Stimulated activated CD8-positive, alpha-beta memory T cell treated with anti-CD3 and anti-CD28 coated beads, Interleukin-12 subunit alpha, Interleukin-12 subunit beta, amount 100 ng/mL, for 24 hours (primary cell): ENCODE measurements around the gene YTHDC2.
"Not testable (repeated sequence)": the region's sequence is repeated elsewhere in the genome, so short reads cannot be mapped to it uniquely, and the experiment has no call there.

Source experiments
- DNase-seq: peaks from one replicate; pipeline ENCODE4 v3.0.0-alpha.2; 2020; ENCODE audit errors: extremely low read depth

The YTHDC2 gene

DNA sequence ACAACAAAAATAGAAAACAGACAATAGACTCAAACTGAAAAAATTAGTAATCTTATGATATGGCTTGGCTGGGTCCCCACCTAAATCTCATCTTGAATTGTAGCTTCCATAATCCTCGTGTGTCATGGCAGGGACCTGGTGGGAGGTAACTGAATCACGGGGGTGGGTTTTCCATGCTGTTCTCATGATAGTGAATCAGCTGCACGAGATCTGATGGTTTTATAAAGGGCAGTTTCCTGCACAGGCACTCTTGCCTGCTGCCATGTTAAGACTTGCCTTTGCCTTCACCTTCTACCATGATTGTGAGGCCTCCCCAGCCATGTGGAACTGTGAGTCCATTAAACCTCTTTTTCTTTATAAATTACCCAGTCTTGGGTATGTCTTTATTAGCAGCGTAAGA, 89.8 kb downstream of the YTHDC2 start:
- DNase-seq, result not testable (repeated sequence)

DNA sequence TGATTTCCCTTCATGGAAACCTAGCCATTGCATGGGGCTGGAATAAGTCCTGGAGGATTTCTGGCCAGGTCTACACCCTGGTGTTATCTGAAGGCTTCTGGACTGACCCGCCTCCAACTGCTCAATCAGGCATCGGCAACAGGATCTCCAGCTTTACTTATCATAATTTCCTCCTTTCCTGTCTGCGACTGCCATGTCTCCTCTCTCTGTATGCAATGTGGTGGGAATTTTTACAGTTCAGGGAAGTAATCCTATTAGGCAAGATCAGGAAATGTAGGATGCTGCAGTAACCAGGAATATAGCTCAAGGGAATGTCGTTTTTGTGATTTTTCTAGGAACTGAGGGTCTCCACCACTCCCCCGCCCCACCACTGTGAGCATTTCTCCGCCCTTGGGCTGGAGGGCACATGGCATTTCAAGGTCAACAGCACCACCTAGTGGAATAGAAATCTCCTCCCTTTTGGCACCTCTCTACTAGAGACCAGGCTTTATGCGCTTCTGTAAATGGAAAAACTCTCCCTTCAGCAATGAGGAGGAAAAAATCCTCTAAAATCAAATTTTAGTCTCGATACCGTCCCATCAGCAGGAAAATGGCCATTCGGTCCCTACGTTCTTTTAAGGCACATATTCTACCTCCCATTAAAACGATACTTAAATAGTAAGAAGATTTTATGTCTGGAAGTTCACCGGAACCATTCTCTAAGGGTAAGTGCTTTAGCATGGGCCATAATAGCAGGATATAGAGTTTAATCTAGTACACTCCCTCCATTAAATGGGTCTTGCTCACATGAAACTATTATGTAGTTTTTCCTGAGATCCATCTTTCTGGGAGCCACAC, 93.0 kb downstream of the YTHDC2 start:
- peak; percentile 1 for DNase-seq

DNA sequence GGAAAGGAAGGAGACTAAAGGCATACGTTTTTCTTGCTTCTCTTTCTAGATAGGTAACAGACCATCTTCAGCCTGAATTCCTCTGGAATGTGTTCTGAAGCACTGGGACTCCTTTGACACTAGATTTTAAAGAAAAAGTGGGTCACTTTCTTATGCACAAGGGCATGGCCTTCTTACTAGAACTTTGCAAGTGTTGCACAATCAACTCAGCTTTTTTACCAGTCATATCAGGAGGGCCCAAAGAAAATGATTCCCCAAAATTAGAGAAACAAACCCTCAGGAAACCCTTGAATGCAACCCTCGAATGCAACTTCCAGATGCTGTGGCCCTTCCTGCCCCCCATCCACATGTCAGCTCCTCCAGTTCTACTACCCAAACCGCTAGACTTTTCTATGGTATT, 93.9 kb downstream of the YTHDC2 start:
- DNase-seq, result no peak

DNA sequence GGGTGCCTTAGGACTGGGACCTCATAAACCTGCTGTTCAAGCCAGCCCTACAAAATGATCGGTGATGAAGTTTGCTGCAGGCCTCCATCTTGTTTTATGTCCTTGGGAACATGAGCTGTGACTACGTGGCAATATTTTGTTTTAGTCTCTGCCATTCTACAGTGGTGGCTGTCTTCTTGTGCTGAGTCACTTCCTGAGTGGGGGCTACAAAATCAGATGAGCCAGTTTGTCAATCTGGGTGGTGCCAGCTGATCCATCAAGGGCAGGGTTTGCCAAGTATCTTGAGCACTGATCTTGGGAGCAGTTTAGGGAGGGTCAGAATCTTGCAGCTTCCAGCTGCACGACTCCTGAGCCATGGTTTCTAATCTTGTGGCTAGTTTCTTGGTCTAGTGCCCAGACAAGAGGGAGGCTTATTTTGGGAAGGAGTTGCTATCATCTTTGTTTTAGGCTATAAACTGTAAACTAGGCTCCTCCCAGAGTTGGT, 94.7 kb downstream of the YTHDC2 start:
- no peak for DNase-seq

DNA sequence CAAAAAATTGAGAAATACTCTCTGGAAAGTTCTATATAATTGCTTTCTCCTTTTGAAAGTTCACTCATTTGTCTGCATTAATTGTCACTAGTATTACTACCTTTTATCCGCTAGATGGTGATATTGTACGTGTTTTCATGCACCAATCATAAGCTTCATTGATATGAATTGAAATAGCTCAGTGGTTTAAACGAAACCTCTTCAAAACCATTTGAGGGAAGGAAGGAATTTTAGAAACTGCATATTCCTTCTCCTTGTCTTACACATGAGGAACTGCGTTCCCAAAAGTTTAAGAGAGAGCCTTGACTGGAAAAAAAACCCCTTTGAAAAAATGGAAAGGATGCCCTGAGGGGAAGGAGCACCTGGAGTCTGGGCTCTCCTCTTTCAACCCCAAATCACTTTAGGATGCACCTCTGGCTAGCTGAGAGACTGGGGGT, 98.6 kb downstream of the YTHDC2 start:
- DNase-seq, result no peak

DNA sequence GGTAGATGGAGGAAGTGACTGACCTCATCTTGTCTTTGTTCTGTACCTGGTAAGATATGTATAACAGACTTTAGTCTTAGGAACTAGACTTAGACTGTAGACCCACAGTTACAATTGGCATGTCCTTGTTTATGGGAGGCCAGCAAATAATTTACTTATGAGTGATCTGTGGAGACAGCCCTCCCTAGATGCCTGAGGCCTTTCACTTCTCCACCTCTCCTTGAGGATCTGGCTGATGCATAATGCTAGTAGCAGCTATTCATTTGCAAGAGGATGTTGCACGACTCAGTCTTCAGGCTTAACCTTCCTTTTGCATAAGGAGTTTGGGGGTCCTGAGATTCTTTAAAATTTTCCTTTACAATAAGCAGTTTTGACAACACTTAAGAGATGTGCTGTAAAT, 100.7 kb downstream of the YTHDC2 start:
- DNase-seq, result no peak

DNA sequence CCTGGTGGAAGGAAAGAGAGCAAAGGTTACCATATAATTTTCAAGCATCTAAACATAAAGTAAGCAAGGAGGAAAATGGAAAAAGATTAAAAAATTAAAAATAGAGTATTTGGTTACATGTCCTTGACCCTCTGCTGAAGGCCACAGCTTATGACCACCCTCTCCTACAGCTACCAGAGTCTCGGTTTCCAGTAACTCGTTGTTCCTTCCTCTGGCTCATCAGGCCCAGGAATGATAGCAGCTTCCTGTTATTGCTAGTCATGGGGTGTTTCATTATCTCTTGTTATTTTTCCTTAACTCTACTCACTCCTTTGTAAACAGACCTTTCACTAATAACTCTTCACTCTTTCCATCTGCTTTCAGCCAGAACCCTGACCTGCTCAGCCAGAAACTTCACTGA, 102.2 kb downstream of the YTHDC2 start:
- DNase-seq, result no peak

DNA sequence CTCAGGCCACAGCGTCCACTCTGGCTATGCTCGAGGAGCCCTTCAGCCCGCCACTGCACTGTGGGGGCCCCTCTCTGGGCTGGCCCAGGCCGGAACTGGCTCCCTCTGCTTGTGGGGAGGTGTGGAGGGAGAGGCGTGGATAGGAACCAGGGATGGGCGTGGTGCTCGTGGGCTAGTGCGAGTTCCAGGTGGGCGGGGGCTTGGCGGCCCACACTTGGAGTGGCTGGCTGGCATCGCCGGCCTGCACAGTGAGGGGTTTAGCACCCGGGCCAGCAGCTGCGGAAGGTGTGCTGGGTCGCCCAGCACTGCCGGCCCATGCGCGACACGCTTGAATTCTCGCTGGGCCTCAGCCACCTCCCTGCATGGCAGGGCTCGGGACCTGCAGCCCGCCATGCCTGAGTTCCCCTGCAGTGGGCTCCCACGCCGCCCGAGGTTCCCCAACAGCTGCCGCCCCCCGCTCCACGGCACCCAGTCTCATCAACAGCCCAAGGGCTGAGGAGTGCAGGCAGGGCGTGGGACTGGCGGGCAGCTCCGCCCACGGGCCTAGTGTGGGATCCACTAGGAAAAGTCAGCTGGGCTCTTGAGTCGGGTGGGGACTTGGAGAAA, 103.8 kb downstream of the YTHDC2 start:
- no peak for DNase-seq

DNA sequence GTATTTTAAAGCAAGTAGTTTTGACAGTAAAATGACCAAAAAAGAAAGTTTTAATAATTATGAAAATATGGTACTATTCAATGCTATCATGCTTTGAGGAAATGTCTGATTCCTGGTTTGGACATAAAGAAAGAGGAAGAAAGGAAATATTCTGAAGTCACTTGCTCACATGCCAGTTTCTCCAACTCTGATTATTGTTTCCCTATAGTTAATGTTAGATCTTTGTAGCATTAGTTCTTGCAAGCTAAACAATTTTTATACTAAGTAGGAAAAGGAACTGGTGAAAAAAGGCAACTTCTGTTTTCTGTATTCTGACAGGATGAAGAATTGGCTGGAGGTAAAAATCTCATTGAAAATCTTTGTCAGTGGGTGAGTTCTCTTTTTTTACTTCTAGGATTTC, 119.5 kb downstream of the YTHDC2 start:
- no peak for DNase-seq

DNA sequence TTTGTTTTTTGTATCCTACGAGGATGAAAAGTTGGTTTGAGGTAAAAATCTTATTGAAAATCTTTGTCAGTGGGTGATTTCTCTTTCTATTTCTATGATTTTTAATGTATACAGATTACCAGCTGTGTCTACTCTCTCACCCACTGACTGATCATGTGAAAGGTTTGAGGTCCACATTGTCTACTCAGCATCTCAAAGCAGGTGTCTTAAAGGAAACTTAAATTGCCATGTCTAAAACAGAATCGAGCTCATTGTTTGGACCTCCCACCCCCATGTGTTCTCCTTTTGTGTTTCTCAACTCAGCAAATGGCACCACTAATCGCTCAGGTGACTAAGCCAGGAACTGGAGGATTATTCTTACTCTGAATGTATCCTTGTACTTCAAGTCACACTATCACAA, 121.5 kb downstream of the YTHDC2 start:
- DNase-seq, result no peak

DNA sequence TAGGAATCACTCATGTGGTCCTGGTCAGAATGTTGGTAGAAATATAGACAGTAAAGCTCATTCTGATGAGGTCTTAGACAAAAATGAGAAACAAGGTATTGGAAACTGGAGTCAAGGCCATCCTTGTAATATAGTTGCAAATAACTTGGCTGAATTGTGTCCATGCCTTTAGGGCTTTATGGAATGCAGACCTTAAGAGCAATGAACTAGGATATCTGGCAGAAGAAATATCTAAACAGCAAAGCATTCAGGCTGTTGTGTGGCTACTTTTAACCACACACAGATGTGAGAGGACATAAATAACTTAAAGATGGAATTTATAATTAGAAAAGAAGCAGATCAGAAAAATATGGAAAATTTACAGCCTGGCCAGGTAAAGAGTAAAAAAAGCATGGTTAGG, 128.2 kb downstream of the YTHDC2 start:
- no peak for DNase-seq
